Measurements from ENCODE around the gene AFP. TPM values are rescaled to one million over a fixed set of nuclear protein-coding genes. Genes with fewer than 3 reads are reported as not detected.

AFP gene
- total RNA-seq, 3 donors from 2014 or later (not counting 1 experiment from before 2014, with no cell fraction given), result not detected

DNA sequence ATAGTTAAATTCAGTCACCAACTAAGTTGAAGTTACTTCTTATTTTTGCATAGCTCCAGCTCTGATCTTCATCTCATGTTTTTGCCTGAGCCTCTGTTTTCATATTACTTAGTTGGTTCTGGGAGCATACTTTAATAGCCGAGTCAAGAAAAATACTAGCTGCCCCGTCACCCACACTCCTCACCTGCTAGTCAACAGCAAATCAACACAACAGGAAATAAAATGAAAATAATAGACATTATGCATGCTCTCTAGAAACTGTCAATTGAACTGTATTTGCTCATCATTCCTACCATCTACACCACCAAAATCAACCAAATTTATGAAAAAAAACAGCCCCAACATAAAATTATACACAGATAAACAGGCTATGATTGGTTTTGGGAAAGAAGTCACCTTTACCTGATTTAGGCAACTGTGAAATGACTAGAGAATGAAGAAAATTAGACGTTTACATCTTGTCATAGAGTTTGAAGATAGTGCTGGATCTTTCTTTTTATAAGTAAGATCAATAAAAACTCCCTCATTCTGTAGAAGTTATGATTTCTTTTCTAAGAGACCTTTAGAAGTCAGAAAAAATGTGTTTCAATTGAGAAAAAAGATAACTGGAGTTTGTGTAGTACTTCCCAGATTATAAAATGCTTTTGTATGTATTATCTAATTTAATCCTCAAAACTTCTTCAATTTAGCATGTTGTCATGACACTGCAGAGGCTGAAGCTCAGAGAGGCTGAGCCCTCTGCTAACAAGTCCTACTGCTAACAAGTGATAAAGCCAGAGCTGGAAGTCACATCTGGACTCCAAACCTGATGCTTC is 24.9 kb upstream of the AFP start:
- no peak for TF ChIP-seq CTCF (IDR thresholded peaks at IDR 0.05)
- H3K27ac Mint-ChIP-seq, result no peak overlapping the region
- no peaks in the 10 kb centered on the region for H3K27me3 Mint-ChIP-seq (ENCODE audit: low read depth in 2 of 2)
- no peak overlapping the region for H3K4me3 Mint-ChIP-seq
- no peaks in the 10 kb centered on the region for H3K36me3 Mint-ChIP-seq
- H3K36me3 ChIP-seq (ENCODE audit: control insufficient read depth, insufficient read depth, low read length), result no peaks in the 10 kb centered on the region
- H3K27me3 ChIP-seq (ENCODE audit: control insufficient read depth, insufficient read depth, low read length), result no peaks in the 10 kb centered on the region
- no peaks in the 10 kb centered on the region for H3K9me3 ChIP-seq (ENCODE audit: control insufficient read depth, insufficient read depth, low read length)
- peaks cover 3 to 5% of the 10 kb centered on the region in 2 donors for H3K9me3 Mint-ChIP-seq
- no peak overlapping the region for H3K27ac ChIP-seq (ENCODE audit: low read length)
- ATAC-seq (no peak), DNase-seq (no peak)
- H3K4me3 ChIP-seq (ENCODE audit: low read length), result no peak overlapping the region
- no peaks in the 10 kb centered on the region for H3K4me1 Mint-ChIP-seq
- H3K4me1 ChIP-seq (ENCODE audit: control insufficient read depth, insufficient read depth, low read length), result no peaks in the 10 kb centered on the region
- intact Hi-C loops (cut with micrococcal nuclease), result no loop called here
- 80% methylated on average over 2 of the region's 3 CpGs for WGBS (ENCODE audit: insufficient coverage)

DNA sequence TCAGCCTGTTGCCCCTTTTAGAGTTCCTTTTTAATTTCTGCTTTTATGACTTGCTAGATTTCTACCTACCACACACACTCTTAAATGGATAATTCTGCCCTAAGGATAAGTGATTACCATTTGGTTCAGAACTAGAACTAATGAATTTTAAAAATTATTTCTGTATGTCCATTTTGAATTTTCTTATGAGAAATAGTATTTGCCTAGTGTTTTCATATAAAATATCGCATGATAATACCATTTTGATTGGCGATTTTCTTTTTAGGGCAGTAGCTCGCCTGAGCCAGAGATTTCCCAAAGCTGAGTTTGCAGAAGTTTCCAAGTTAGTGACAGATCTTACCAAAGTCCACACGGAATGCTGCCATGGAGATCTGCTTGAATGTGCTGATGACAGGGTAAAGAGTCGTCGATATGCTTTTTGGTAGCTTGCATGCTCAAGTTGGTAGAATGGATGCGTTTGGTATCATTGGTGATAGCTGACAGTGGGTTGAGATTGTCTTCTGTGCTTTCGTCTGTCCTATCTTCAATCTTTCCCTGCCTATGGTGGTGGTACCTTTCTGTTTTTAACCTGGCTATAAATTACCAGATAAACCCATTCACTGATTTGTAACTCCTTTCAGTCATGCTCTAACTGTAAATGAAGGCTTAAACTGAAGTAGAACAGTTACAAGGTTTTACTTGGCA is 24.1 kb upstream of the AFP start:
- H3K9me3 Mint-ChIP-seq, result peaks cover 5 to 6% of the 10 kb centered on the region in 2 donors
- no peak overlapping the region for H3K4me3 Mint-ChIP-seq
- H3K36me3 ChIP-seq (ENCODE audit: control insufficient read depth, insufficient read depth, low read length), result no peaks in the 10 kb centered on the region
- no peak overlapping the region for H3K27ac ChIP-seq (ENCODE audit: low read length)
- H3K36me3 Mint-ChIP-seq, result no peaks in the 10 kb centered on the region
- no peak overlapping the region for H3K4me3 ChIP-seq (ENCODE audit: low read length)
- ATAC-seq, result no peak
- no peaks in the 10 kb centered on the region for H3K27me3 Mint-ChIP-seq (ENCODE audit: low read depth in 2 of 2)
- intact Hi-C loops (cut with micrococcal nuclease), result no loop called here
- no peaks in the 10 kb centered on the region for H3K27me3 ChIP-seq (ENCODE audit: control insufficient read depth, insufficient read depth, low read length)
- no peaks in the 10 kb centered on the region for H3K9me3 ChIP-seq (ENCODE audit: control insufficient read depth, insufficient read depth, low read length)
- no peaks in the 10 kb centered on the region for H3K4me1 Mint-ChIP-seq
- TF ChIP-seq CTCF (IDR thresholded peaks at IDR 0.05), result no peak
- no peak for DNase-seq
- 94% methylated on average over 8 of the region's 8 CpGs for WGBS (ENCODE audit: insufficient coverage)
- no peak overlapping the region for H3K27ac Mint-ChIP-seq
- no peaks in the 10 kb centered on the region for H3K4me1 ChIP-seq (ENCODE audit: control insufficient read depth, insufficient read depth, low read length)

DNA sequence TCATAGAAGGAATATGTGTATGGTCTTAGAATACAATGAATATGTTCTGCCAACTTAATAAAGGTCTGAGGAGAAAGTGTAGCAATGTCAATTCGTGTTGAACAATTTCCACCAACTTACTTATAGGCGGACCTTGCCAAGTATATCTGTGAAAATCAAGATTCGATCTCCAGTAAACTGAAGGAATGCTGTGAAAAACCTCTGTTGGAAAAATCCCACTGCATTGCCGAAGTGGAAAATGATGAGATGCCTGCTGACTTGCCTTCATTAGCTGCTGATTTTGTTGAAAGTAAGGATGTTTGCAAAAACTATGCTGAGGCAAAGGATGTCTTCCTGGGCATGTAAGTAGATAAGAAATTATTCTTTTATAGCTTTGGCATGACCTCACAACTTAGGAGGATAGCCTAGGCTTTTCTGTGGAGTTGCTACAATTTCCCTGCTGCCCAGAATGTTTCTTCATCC is 22.7 kb upstream of the AFP start:
- Histone ChIP-seq H3K9me3 (ENCODE audit: control insufficient read depth, insufficient read depth, low read length) (no peaks in the 10 kb centered on the region), H3K27me3 (ENCODE audit: control insufficient read depth, insufficient read depth, low read length) (no peaks in the 10 kb centered on the region), H3K36me3 (ENCODE audit: control insufficient read depth, insufficient read depth, low read length) (no peaks in the 10 kb centered on the region), H3K4me3 (ENCODE audit: low read length) (no peak overlapping the region), H3K27ac (ENCODE audit: low read length) (no peak overlapping the region), H3K4me1 (ENCODE audit: control insufficient read depth, insufficient read depth, low read length) (no peaks in the 10 kb centered on the region)
- H3K4me1 Mint-ChIP-seq, result no peaks in the 10 kb centered on the region
- TF ChIP-seq CTCF (IDR thresholded peaks at IDR 0.05), result no peak
- H3K36me3 Mint-ChIP-seq, result no peaks in the 10 kb centered on the region
- 92% methylated on average over 3 of the region's 4 CpGs for whole genome bisulfite sequencing (ENCODE audit: insufficient coverage)
- ATAC-seq (no peak), DNase-seq (no peak)
- H3K27ac Mint-ChIP-seq, result no peak overlapping the region
- H3K27me3 Mint-ChIP-seq (ENCODE audit: low read depth in 2 of 2), result no peaks in the 10 kb centered on the region
- no peak overlapping the region for H3K4me3 Mint-ChIP-seq
- H3K9me3 Mint-ChIP-seq, result peaks cover 2 to 10% of the 10 kb centered on the region in 2 donors
- intact Hi-C loops (cut with micrococcal nuclease), result no loop called here

Data from natural killer cell (primary cell).